ENCODE measurements around the gene SPACA7.
"Not testable (repeated sequence)": the region's sequence is repeated elsewhere in the genome, so short reads cannot be mapped to it uniquely, and the experiment has no call there.

SPACA7 gene

DNA sequence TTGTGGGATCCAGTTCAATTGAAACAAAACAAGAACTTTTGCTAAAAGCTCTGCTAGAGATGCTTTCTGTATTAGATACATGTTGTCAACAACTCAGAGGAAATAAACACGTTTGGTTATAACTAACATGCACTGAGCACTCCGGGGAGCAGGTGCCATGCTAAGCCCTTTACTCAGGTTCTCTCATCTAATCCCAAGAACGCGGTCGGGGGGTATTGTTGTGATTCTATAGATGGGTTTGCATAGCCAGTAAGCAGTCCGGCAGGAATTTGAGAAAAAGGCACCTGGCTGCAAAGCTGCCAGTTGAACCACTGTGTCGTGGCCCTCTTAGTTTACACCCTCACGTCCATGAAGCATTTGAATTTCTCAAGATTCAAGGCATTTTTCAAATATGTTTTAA, 24.3 kb upstream of the SPACA7 start:
- DNase-seq, result no peak

DNA sequence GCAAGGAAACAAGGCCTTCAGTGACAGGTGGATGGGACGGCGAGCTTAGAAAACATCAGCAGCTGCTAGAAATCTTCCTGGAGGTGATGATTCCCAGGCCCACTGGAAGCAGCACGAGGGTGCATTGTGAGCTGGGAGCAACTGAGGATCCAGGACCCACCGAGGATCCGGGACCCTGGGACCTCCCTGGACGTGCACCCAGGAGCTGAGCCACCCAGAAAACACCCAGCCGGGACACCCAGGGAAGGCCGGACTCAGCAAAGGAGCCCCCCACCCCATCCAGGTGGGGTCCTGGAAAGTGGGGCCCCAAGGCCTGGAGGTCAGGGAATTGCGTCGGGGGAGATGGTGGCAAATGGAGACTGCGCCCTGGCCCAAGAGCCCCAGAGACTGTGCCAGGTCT, 22.3 kb upstream of the SPACA7 start:
- DNase-seq, result no peak

DNA sequence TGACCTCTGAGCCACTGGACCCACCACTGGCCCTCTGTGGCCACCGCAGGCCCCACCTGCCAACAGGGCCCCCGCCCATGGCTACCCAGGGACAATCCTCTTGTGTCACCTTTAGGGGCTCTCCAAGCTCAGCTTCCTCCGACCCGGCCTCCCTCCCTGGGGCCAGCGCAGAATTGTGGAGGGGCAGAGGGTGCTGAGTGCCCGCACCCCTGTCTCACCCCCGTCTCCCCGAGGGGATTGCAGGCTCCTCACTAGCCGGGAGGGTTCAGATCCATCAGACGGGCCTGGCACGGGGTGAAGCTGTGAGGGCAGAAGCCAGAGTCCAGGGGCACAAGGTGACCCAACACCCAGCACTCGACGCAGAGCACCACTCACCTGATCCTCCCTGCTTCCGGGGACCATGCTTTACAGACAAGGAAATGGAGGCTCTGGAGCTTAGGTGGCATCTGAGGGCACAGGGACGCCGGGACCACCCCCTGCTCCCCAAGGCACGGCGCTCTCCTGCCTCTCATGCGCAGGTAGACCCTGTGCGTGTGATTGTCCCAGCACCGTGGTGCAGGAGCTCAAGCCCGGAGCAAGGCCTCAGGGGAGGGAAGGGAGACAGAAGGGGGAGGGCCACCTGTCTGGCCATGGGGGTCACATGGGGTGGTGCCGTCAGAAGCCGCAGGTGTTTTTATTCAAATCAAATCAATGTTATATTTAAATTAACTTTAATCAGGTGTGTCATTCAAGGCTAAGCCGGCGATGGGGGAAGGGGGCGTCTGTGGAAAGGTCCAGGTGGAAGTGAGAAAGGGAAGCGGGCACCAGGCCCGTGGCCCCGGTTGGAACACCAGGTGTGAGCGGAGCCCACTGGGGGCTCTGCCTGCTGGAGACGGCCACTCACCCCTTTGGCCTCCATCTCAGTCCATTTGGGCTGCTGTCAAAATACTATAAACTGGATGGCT, 21.6 kb upstream of the SPACA7 start:
- no peak for DNase-seq

DNA sequence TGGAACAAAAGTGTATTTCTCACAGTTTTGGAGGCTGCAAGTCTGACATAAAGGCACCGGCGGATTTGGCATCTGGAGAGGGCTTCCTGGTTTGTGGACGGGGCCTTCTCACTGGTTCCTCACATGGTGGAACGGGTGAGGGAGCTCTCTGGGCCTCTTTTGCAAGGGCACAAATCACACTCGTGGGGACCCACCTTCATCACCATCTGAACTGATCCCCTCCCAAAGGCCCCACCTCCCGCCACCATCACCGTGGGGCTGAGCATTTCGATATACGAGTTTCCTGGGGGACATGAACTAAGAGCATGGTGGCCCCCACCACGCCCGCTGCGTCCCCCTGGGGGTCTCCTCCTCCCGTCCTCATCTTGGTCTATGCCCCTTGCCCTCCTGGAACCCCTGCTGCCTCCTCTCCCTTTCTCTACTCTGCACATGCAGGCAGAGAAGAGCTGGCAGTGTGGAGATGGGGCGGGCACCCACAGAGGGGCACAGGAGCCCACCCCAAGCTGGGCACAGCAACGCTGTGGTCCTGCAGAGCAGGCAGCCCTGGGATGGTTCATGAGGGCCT, 20.8 kb upstream of the SPACA7 start:
- no peak for DNase-seq

DNA sequence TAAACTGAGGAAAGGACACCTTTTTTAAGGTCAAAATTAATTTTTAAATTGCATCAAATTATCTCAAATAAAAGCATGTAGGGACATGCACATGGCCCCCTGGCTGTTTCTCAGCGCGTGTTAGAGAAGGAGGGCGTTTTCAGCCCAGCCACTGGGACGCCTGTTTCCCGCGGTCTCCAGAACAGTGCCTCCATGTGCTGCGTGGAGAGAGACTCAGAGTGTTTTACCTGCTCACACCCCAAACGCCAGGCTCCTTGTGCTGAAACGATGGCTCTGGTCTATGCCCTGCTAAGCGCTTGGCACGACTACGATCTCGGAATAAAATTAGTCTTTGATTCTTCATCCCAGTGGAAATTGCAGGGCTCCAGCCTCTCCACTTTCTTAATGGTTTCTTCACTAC, 20.0 kb upstream of the SPACA7 start:
- no peak for DNase-seq

DNA sequence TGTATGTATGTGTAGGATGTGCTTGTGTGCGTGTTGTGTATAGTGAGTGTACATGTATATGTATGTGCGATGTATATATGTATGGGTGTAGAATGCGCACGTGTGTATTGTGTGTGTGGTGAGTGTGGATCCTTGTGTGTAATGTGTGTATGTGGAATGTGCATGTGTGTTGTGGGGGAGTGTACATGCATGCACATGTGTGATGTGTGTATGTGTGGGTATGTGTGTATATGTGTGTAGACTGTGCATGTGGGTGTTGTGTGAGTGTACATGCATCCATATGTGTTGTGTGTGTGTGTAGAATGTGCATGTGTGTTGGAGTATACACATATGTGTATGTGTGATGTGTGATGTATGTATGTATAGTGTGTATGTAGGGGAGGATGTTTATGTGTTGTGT, 18.0 kb upstream of the SPACA7 start:
- no peak for DNase-seq

DNA sequence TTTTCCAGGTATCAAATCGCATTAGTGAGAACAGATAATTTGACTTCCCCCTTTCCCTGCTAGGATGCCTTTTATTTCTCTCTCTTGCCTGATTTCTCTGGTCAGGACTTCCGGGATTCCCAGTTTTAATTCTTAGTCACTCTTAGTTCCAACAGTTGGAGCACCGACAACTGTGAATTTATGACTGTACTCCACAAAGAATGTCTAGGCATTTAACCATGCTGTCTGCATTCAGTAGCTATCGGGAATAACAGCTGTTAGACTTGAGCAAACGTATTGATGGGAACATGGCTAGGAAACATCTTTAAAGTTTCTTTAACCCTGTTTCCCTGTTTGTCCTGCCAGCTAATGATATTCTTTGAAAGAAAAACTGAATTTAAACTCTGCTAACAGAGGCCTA, 14.1 kb upstream of the SPACA7 start:
- no peak for DNase-seq

DNA sequence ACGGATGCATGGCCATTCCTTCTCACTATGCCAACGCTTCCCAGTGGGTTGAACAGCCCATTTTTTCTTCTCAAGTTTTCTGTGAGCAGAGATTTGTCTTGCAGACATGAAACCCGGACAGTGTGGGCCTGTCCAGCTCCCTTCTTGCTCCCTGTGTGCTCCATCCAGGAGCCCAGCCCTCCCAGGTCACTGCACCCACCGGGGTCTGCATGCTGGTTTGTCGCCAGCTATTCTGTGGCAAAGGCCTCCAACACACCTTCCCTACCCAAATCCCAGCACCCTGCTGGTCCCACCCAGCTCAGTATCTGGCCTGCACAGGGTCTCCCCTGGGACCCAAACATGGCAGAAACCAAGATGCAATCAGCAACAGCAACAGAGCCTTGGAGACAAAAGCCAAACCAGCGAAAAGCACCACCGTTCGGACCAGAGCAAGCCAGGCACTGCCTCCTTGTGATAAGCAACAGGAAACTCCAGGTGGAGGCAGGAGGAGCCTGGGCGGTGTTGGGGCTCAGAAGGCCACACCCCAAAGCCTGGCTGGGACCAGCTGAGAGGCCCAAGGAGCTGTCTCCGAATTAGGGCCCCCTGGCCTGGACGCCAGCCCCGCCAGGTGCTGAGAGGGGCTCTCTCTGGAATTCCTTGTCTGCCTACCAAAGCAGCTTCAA, 12.2 kb upstream of the SPACA7 start:
- DNase-seq, result no peak

DNA sequence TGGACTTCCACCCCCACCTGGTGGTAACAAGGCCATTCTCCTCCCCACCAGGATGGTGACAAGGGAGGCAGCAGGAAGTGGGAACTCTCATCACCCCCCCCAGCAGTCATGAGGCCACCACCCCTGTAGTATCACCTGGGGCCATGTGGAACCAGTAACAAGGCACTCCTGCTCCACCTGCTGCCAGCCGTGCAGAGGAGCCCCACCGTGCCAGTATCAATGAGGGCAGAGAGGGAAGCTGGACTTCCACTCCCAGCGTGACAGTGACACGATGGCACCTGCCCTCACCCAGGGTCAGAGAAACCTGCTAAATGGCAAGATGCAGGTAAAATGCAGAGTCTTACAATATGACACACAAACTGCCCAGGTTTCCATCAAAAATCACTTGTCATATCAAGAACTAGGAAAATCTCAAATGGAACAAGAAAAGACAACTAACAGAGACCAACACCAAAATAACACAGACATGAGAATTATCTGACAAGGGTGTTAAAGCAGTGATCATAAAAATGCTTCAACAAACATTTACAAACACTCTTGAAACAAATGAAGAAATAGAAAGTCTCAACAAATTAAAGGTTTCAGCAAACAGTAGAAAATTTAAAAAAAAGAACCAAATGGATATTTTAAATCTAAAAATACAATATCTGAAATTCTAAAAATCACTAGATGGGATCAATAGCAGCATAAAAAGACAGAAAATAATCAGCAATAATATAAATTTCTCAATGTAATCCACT, 9.1 kb upstream of the SPACA7 start:
- no peak for DNase-seq

DNA sequence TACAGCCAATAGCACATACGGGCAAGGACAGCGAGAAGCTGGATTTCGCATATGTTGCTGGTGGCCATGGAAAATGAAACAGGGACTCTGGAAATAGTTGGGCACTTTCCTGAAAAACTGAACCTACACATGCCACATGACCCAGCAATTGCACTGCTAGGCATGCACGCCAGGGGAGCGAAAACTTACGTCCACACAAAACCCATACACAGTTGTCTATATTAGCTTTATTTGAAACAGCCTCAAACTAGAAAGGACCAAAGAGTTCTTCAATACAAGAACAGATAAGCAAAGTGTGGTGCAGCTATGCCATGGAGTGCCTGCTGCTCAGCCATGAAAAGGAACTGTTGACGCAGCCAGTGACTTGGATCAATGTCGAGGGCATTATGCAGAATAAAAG, 7.3 kb upstream of the SPACA7 start:
- DNase-seq, result no peak

DNA sequence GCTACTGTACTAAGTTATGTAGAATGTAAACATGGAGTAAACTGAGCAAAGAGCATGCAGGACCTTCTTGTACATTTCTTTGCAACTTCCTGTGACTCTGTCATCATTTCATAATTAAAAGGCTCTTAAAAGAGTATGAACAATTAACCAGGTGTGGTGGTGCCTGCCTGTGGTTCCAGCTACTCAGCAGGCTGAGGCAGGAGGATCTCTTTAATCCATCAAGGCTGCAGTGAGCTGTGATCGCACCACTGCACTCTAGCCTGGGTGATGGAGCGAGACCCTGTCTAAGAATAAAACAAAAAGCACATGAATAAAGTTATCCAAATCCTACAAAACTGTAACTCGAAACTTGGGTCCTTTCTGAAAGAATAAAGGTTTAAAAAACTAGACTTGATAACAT, 5.8 kb upstream of the SPACA7 start:
- DNase-seq, result no peak

DNA sequence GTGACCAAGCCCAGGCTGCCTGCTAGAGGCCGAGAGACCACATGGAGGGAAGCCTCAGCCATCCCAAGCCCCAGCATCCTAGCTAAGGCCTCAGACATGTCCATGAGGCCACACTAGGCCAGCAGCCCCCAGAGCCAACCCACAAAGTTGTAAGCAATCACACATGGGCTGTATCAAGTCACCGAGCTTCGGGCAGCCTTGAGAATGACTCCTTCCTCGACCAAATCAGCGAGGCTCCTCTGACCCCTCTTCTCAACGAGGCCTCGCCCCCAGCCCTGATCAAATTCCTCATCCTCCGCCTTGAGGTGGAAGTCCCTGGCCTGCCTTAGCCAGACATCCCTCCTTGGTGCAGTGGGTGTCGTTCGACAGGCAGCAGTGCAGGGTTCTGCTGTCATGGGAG, 1.9 kb upstream of the SPACA7 start:
- no peak for DNase-seq

DNA sequence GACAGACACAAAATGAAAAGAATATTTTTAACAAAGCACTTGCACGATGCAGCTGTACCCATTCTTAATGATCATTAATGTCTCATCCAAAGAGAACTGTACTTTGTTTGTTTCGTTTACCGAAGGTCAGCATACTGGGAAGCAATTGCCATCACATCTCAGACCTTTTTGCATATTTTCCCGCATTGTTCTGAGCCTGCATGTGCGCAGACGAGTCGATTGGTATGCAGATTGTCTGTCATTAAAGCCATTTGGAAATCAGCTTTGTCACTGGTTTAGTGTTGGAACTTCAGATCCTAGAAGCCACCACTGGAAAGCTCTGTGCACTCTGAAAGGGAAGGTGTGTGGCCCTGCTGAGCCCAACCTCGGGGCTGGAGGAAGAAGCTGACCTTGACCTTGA, 15.6 kb downstream of the SPACA7 start:
- no peak for DNase-seq

DNA sequence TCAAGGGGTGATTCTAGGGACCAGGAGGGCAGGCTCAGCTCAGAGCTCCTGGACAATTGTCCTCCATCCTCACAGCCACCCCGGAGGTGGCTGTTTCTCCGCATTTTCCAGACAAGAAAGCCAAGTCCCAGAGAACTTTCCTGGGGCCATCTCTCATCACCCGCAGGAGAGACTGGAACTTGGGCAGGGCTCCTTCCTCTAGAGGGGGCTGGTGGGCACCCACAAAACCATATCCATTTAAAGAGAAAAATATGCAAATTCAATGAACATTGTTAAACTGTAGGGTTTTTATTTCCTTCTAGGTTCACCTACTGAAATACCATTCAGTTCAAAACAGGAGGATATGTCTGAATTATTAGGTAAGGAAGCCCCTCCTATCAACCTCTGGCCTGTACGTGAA, 16.6 kb downstream of the SPACA7 start:
- DNase-seq, result no peak

DNA sequence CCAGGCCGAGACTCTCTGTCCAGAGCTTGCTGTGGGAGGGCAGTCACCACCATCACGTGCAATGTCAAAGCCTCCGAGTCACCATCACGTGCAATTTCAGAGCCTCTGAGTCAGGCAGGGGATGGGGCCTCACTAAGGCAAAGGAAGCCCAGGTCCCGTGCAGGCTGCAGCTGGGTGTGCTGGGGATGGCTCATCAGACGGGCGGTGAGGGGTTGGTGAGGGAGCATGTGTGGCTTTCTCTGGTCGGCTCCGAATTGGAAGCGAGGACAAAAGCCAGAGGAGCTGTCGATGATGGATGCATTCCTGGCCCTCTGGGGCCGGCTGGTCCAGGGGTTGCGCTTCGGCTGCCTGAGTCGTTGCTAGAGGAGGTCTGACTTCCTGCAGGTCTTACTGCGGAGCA, 18.9 kb downstream of the SPACA7 start:
- DNase-seq, result not testable (repeated sequence)

DNA sequence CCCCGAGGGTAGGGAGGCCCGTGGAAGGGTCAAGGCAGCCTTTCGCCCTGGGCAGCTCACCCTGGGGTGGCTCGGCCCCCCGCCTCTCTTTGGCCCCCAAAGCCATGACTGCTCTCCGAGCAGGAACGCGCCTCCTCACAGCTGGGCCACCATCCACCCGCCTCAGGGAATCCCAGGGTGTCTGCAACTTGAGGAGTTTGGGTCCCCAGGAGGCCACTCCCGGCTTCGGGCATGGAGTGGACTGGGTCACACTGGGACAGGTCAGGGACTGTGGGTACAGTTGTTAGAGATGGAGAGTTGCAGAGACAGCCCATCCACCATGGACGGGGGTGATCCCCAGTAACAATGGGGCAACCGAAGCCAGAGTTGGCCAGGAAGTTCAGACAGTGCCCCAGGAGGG, 19.8 kb downstream of the SPACA7 start:
- not testable (repeated sequence) for DNase-seq

DNA sequence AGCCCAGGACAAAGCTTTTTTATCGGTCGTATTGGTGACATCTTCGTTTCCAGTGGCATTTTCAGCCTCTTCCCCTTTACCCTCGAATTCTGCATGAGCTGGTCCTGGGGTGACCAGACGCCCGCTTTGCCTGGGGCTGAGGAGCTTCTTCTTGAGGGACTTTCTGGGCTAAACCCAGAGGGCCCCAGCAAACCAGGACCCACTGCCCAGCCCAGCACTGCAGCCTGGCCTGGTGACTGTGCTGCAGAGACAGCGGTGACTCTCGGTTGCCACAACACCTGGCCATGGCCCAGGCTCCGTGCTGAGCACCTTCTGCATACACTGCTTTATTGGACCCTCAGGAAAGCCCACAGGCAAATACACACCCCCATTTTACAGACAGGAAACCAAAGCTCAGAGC, 21.0 kb downstream of the SPACA7 start:
- no peak for DNase-seq

DNA sequence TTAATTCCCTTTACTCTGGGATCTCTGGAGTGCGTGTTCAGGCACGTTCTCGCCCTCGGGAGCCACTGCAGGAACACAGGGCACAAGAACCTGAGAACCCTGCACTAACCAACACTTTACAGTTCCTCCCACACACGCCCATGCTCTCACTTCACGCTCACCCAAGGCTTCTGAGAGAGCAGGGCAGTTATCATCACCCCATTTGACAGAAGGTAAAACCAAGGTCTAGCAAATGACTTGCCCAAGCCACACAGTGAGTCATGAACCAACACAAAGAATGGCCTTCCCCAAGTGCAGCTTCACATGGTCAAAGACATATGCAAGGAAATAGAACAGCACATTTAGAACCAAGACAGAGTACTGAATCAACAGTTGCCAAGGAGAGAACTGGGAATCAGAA, 22.2 kb downstream of the SPACA7 start:
- not testable (repeated sequence) for DNase-seq

DNA sequence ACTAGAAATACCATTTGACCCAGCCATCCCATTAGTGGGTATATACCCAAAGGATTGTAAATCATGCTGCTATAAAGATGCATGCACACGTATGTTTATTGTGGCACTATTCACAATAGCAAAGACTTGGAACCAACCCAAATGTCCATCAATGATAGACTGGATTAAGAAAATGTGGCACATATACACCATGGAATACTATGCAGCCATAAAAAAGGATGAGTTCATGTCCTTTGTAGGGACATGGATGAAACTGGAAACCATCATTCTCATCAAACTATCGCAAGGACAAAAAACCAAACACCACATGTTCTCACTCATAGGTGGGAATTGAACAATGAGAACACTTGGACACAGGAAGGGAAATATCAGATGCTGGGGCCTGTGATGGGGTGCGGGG, 33.7 kb downstream of the SPACA7 start:
- DNase-seq, result not testable (repeated sequence)

DNA sequence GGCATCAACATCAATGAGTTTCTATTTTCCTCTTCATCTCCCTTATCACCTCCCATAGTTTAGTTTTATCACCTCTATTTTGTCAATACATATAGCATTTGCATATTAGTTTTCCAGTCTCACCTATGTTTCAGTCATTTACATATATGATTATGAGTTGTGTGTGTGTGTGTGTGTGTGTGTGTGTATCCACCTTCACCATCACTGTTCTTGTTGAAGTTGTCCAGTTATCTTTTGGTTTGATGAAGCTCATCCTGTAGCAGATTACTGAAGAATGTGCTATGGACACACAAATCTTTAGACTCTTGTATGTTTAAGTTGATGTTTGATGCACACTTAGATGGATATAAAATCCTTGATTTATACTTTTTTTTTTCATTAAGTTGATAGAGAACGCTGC, 40.5 kb downstream of the SPACA7 start:
- no peak for DNase-seq

DNA sequence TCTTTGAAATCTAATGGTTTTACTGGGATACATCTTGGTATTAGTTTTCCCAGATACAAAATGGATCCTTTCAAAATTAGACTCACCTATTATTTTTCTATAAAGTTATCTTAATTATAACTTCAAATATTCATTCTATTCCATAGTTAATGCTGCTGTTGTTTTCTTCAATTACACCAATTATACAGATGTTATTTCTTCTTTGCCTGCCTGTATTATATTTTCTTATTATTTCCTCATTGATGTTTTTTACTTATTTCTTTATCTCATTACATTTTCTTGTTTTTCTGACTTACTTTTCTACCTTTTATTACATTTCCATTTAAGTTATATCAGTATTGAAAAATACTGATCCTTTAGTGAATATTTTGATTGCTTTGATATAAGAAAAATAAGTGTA, 40.9 kb downstream of the SPACA7 start:
- no peak for DNase-seq

DNA sequence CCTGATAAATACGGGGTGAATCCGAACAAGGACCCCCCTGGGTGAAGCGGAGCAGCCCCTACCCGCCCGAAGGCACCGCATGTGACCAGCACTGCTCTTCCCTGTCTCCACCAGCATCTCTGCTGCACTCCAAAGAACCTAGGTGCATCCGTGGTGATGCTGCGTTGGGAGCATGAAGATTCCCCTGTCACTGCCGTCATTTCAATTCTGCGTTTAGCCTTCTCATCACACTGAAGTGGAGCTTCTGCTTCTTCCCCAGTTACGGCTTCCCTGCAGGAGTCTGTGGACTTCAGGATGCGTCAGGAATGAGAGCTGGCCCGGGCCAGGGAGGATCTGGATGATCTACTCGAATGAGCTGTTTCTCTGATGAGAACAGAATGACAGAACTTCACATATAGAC, 47.9 kb downstream of the SPACA7 start:
- DNase-seq, result no peak

DNA sequence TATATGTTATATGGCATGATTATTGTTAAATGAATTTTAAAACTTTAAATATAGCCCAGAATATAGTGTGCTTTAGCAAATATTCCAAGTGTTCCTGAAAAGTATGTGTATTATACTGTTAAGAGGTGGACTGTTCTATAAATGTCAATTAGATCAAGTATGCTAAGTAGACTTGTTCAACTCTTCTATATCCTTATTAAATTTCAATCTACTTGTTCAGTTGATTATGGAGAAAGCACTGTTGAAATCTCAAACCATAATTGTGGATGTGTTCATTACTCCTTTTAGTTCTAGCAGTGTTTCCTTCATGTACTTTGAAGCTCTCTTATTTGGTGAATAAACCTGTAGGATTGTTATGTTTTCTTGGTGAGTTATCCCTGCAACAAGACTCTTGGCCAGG, 52.5 kb downstream of the SPACA7 start:
- no peak for DNase-seq

DNA sequence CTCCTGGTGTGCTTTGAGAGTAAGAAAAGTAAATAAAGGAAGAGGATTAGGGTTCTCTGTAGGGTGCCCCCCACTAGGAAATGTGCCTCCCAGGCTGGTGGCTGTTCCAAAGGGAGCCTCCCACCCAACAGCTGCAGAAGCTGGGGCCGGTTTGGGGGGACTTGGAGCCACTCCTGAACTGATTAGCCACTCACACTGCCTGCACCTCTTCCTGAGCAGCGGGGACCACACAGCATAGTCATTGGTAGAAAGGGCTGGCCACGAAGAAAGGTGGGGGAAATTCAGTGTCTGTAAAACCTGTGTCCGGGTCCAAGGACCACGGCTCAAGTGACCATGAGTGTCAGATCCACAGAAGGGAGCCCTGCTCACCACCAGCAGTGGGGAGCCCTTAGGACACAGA, 55.6 kb downstream of the SPACA7 start:
- DNase-seq, result no peak

All from activated CD4-positive, alpha-beta T cell treated with anti-CD3 and anti-CD28 coated beads, Interleukin-2, amount 50 U/mL, for 16 hours (primary cell).